Duodenal mucosa (tissue), 2 donors: ENCODE data around the gene NT5C1A.
A peak's percentile ranks its signal among the peaks of the same experiment; 100 is the strongest.

Experiments used
- H3K27ac ChIP-seq: one replicate; pipeline ENCODE4 v1.7.0; 2013; ENCODE audit warnings: low read depth, low read length
- H3K27me3 ChIP-seq, 2 donors: one replicate each; pipeline ENCODE4 v1.7.0; 2013; ENCODE audit warnings: low read length in 2 of 2, control low read depth in 1 of 2; ENCODE audit not compliant: insufficient read depth in 2 of 2, control insufficient read depth in 1 of 2
- H3K36me3 ChIP-seq, 2 donors: one replicate each; pipeline ENCODE4 v1.7.0; 2013; ENCODE audit warnings: low read length in 2 of 2, control low read depth in 1 of 2; ENCODE audit not compliant: insufficient read depth in 2 of 2, control insufficient read depth in 1 of 2
- H3K4me1 ChIP-seq, 2 donors: one replicate each; pipeline ENCODE4 v1.7.0; 2013; ENCODE audit warnings: low read length in 2 of 2, control low read depth in 1 of 2; ENCODE audit not compliant: insufficient read depth in 2 of 2, control insufficient read depth in 1 of 2
- H3K4me3 ChIP-seq, 2 donors: one replicate each; pipeline ENCODE4 v1.7.0; 2013; ENCODE audit warnings: low read length in 2 of 2, low read depth in 1 of 2
- H3K9ac ChIP-seq, 2 donors: one replicate each; pipeline ENCODE4 v1.7.0; 2013; ENCODE audit warnings: low read length in 2 of 2, low read depth in 1 of 2
- H3K9me3 ChIP-seq, 2 donors: one replicate each; pipeline ENCODE4 v1.7.0; 2013; ENCODE audit warnings: low read length in 2 of 2, control low read depth in 1 of 2; ENCODE audit not compliant: control insufficient read depth in 1 of 2

NT5C1A gene

GRCh38 chr1:39701049-39701439 lies 29.1 kb upstream of the NT5C1A start:
- H3K27ac ChIP-seq, result no peak overlapping the region
- H3K9ac ChIP-seq, result no peak overlapping the region
- H3K36me3 ChIP-seq, result no peaks in the 10 kb centered on the region
- H3K4me3 ChIP-seq, result peak overlapping the region; percentile 50 to 59
- no peaks in the 10 kb centered on the region for H3K9me3 ChIP-seq
- H3K4me1 ChIP-seq, result peaks cover 9 to 15% of the 10 kb centered on the region in 2 donors
- peaks cover 0 to 9% of the 10 kb centered on the region in 2 donors for H3K27me3 ChIP-seq

- no peaks in the 10 kb centered on the region for H3K9me3 ChIP-seq
- peaks cover 9 to 15% of the 10 kb centered on the region in 2 donors for H3K4me1 ChIP-seq
- H3K27me3 ChIP-seq, result peaks cover 0 to 9% of the 10 kb centered on the region in 2 donors
- H3K27ac ChIP-seq, result no peak overlapping the region
- no peaks in the 10 kb centered on the region for H3K36me3 ChIP-seq
- H3K9ac ChIP-seq, result no peak overlapping the region
- H3K4me3 ChIP-seq, result no peak overlapping the region
These were observed 28.4 kb upstream of the NT5C1A start for GRCh38 chr1:39700348-39700747.

GRCh38 chr1:39699419-39699818 lies 27.5 kb upstream of the NT5C1A start:
- H3K27ac ChIP-seq, result no peak overlapping the region
- peaks cover 8 to 14% of the 10 kb centered on the region in 2 donors for H3K27me3 ChIP-seq
- no peaks in the 10 kb centered on the region for H3K36me3 ChIP-seq
- H3K9ac ChIP-seq, result no peak overlapping the region
- no peak overlapping the region for H3K4me3 ChIP-seq
- H3K4me1 ChIP-seq, result peaks cover 9 to 15% of the 10 kb centered on the region in 2 donors
- H3K9me3 ChIP-seq, result no peaks in the 10 kb centered on the region

- peaks cover 13 to 14% of the 10 kb centered on the region in 2 donors for H3K27me3 ChIP-seq
- no peaks in the 10 kb centered on the region for H3K9me3 ChIP-seq
- H3K9ac ChIP-seq, result no peak overlapping the region
These were observed 26.7 kb upstream of the NT5C1A start for GRCh38 chr1:39698568-39698967.

GRCh38 chr1:39696448-39696847 lies 24.5 kb upstream of the NT5C1A start:
- Histone ChIP-seq H3K27me3 (peaks cover 32 to 33% of the 10 kb centered on the region in 2 donors), H3K9ac (no peak overlapping the region), H3K36me3 (no peaks in the 10 kb centered on the region), H3K4me3 (no peak overlapping the region), H3K4me1 (peaks cover 17 to 19% of the 10 kb centered on the region in 2 donors), H3K9me3 (no peaks in the 10 kb centered on the region), H3K27ac (no peak overlapping the region)

More at GRCh38 chr1:39698568-39698967, 26.7 kb upstream of the NT5C1A start:
- Histone ChIP-seq H3K4me1 (peaks cover 9 to 15% of the 10 kb centered on the region in 2 donors), H3K4me3 (no peak overlapping the region), H3K27ac (no peak overlapping the region), H3K36me3 (no peaks in the 10 kb centered on the region)

- Histone ChIP-seq H3K4me3 (no peak overlapping the region), H3K9me3 (no peaks in the 10 kb centered on the region), H3K36me3 (no peaks in the 10 kb centered on the region), H3K9ac (no peak overlapping the region), H3K27ac (no peak overlapping the region), H3K27me3 (peaks cover 42 to 45% of the 10 kb centered on the region in 2 donors), H3K4me1 (peaks cover 14 to 17% of the 10 kb centered on the region in 2 donors)
These were observed 23.1 kb upstream of the NT5C1A start for GRCh38 chr1:39695016-39695415.

GRCh38 chr1:39694026-39694425 lies 22.1 kb upstream of the NT5C1A start:
- Histone ChIP-seq H3K9ac (no peak overlapping the region), H3K36me3 (no peaks in the 10 kb centered on the region), H3K27ac (no peak overlapping the region), H3K4me3 (no peak overlapping the region), H3K9me3 (no peaks in the 10 kb centered on the region), H3K27me3 (peaks cover 51 to 52% of the 10 kb centered on the region in 2 donors), H3K4me1 (peaks cover 14 to 17% of the 10 kb centered on the region in 2 donors)

- Histone ChIP-seq H3K27ac (no peak overlapping the region), H3K9ac (no peak overlapping the region), H3K9me3 (no peaks in the 10 kb centered on the region), H3K4me3 (peak overlapping the region; percentile 36 to 60), H3K4me1 (peaks cover 14 to 17% of the 10 kb centered on the region in 2 donors), H3K27me3 (peaks cover 61 to 64% of the 10 kb centered on the region in 2 donors), H3K36me3 (no peaks in the 10 kb centered on the region)
These were observed 20.5 kb upstream of the NT5C1A start for GRCh38 chr1:39692152-39693074.

GRCh38 chr1:39691383-39692151 lies 19.7 kb upstream of the NT5C1A start, which contains the start of gene HPCAL4:
Gene HPCAL4, minus strand, starts transcription at chr1:39691433. Its CDS starts 6,830 bp downstream, at chr1:39684603.
- Histone ChIP-seq H3K36me3 (no peaks in the 10 kb centered on the region), H3K9me3 (no peaks in the 10 kb centered on the region), H3K27ac (no peak within 1 kb of the TSS), H3K4me1 (peaks cover 14 to 17% of the 10 kb centered on the region in 2 donors), H3K9ac (no peak within 1 kb of the TSS), H3K4me3 (peak within 1 kb of the TSS; percentile 36 to 60), H3K27me3 (peaks cover 64 to 70% of the 10 kb centered on the region in 2 donors)
